K562 (cell line): ENCODE results near the gene P2RX3. TPM values are rescaled to one million over a fixed set of nuclear protein-coding genes. Genes with fewer than 3 reads are reported as not detected.
A peak's percentile ranks its signal among the peaks of the same experiment; 100 is the strongest.

ENCODE experiments used
- ADNP ChIP-seq: fragments of 200-800 bp; sonication (Bioruptor generic); IDR thresholded peaks from 2 replicates; pipeline ENCODE4 v1.6.1; 2016; ENCODE audit warnings: missing genetic modification characterization, missing compliant biosample characterization
- ATF1 ChIP-seq, 2 experiments: fragments of 450-650 bp in 1 of 2; IDR thresholded peaks; 2 replicates each; pipeline ENCODE4 v1.6.1; 2016; ENCODE audit warnings: missing compliant biosample characterization in 1 of 2, missing genetic modification characterization in 1 of 2
- BRD4 ChIP-seq: fragments of 200-600 bp; sonication (generic); IDR thresholded peaks from 2 replicates; pipeline ENCODE4 v1.6.1; 2017; ENCODE audit warnings: inconsistent platforms
- C11orf30 ChIP-seq: fragments of 450-650 bp; IDR thresholded peaks from 2 replicates; pipeline ENCODE4 v1.6.1; 2016; ENCODE audit warnings: low read depth, mild to moderate bottlenecking
- CREM ChIP-seq: IDR thresholded peaks from 2 replicates; pipeline ENCODE4 v1.6.1; 2014; ENCODE audit warnings: antibody characterized with exemption, low read depth
- DMBX1 ChIP-seq: fragments of 250-450 bp; sonication (Bioruptor Pico); IDR thresholded peaks from 2 replicates; pipeline ENCODE4 v1.8.0; 2022; ENCODE audit warnings: inconsistent platforms, mild to moderate bottlenecking, moderate library complexity, borderline replicate concordance
- ETS1 ChIP-seq: conservative IDR thresholded peaks from 2 replicates; pipeline ENCODE4 v1.6.1; 2011; ENCODE audit warnings: low read depth, mild to moderate bottlenecking, low read length; ENCODE audit not compliant: control insufficient read depth
- HCFC1 ChIP-seq: IDR thresholded peaks from 2 replicates; pipeline ENCODE4 v1.6.1; 2012; ENCODE audit warnings: low read depth, low read length, improper control_type of control experiment
- HOXB6 ChIP-seq: fragments of 250-450 bp; sonication (Bioruptor Pico); IDR thresholded peaks from 2 replicates; pipeline ENCODE4 v1.5.1; 2022; ENCODE audit warnings: mild to moderate bottlenecking, borderline replicate concordance
- MECOM ChIP-seq: fragments of 250-450 bp; sonication (Bioruptor Pico); IDR thresholded peaks from 2 replicates; pipeline ENCODE4 v1.8.0; 2022; ENCODE audit warnings: inconsistent platforms
- MYC ChIP-seq, 2 experiments: fragments of 250-450 bp in 1 of 2; sonication (Bioruptor Pico) in 1 of 2; IDR thresholded peaks; 2 replicates each; pipeline versions ENCODE4 v1.5.1 to v1.6.1; 2012 to 2021; ENCODE audit warnings: low read depth in 2 of 2, borderline replicate concordance in 1 of 2, improper control_type of control experiment in 1 of 2, low read length in 1 of 2, mild to moderate bottlenecking in 1 of 2, moderate library complexity in 1 of 2
- NR2C1 ChIP-seq, 2 experiments: fragments of 450-650 bp; IDR thresholded peaks; 2 replicates each; pipeline ENCODE4 v1.6.1; 2017; ENCODE audit warnings: mild to moderate bottlenecking in 2 of 2, antibody characterized with exemption in 1 of 2, inconsistent platforms in 1 of 2, missing compliant biosample characterization in 1 of 2, missing genetic modification characterization in 1 of 2
- PHF20 ChIP-seq: fragments of 450-650 bp; IDR thresholded peaks from 2 replicates; pipeline ENCODE4 v1.6.1; 2018; ENCODE audit not compliant: partially characterized antibody
- POLR2AphosphoS5 ChIP-seq: IDR thresholded peaks from 2 replicates; pipeline ENCODE4 v1.6.1; 2011; ENCODE audit warnings: mild to moderate bottlenecking, low read depth, low read length, moderate library complexity; ENCODE audit not compliant: control insufficient read depth, insufficient read depth
- TCF3 ChIP-seq: sonication (generic); formaldehyde crosslinking; IDR thresholded peaks from 2 replicates; pipeline ENCODE4 v1.4.0; 2020; ENCODE audit warnings: mild to moderate bottlenecking, missing genetic modification reagents
- ZBTB7A ChIP-seq: IDR thresholded peaks from 2 replicates; pipeline ENCODE4 v1.6.1; 2011; ENCODE audit warnings: low read depth, mild to moderate bottlenecking, low read length, moderate library complexity, borderline replicate concordance; ENCODE audit not compliant: control insufficient read depth
- ZFX ChIP-seq: sonication (generic); formaldehyde crosslinking; IDR thresholded peaks from 2 replicates; pipeline ENCODE4 v1.8.0; 2022; ENCODE audit warnings: mild to moderate bottlenecking, missing genetic modification reagents, moderate library complexity
- ZKSCAN1 ChIP-seq: fragments of 150-350 bp; IDR thresholded peaks from 2 replicates; pipeline ENCODE4 v1.6.1; 2016; ENCODE audit warnings: low read depth, low read length
- ZNF175 ChIP-seq: fragments of 200-800 bp; sonication (Bioruptor generic); IDR thresholded peaks from 2 replicates; pipeline ENCODE4 v1.6.1; 2016; ENCODE audit warnings: low read depth, mild to moderate bottlenecking, missing genetic modification characterization, missing compliant biosample characterization
- ZNF431 ChIP-seq: sonication (generic); formaldehyde crosslinking; IDR thresholded peaks from 2 replicates; pipeline ENCODE4 v1.8.0; 2022; ENCODE audit warnings: mild to moderate bottlenecking, missing genetic modification reagents
- polyA plus RNA-seq, 8 experiments: library from polyadenylated mRNA; depleted of rRNA in 4 of 8; stranded (reverse) in 5 of 8; unstranded in 3 of 8; fragments of >200 nt; fragmentation: Nextera tagmentation in 2 of 8; fragmentation: Illumina TruSeq in 1 of 8; extraction: Ambion mirVana in 2 of 8; extraction: Trizol in 1 of 8; gene quantifications; 2 replicates each; pipeline versions ENCODE4 v1.2.1 to v1.2.3, GENCODE V29; 2011 to 2014; ENCODE audit warnings: inconsistent platforms in 1 of 8, missing spikeins in 1 of 8
- total RNA-seq, 7 experiments: library from RNA; depleted of rRNA in 6 of 7; stranded (reverse); fragments of >200 nt in 6 of 7; fragmentation: Illumina TruSeq in 2 of 7; extraction: Trizol in 2 of 7; gene quantifications; 2 replicates each; pipeline versions ENCODE4 v1.2.1 to v1.2.3, GENCODE V29; 2011 to 2021; ENCODE audit warnings: low replicate concordance in 1 of 7
- TF ChIP-seq, protein P1 (sequence below): fragments of 450-650 bp; IDR thresholded peaks from 2 replicates; pipeline ENCODE4 v1.6.1; 2016; ENCODE audit warnings: borderline replicate concordance
- TF ChIP-seq, protein P2 (sequence below): fragments of 250-450 bp; sonication (Bioruptor Pico); IDR thresholded peaks from 2 replicates; pipeline ENCODE4 v1.8.0; 2021; ENCODE audit warnings: borderline replicate concordance, mild to moderate bottlenecking, moderate library complexity; ENCODE audit not compliant: poor library complexity, severe bottlenecking

Gene P2RX3
- total and polyA plus RNA-seq, 9 of the 15 experiments (the other 6 are each of a cell fraction or from before 2014, with no cell fraction given) = not detected

- TF ChIP-seq ETS1 = peak; percentile 53; the same call in 1 of the 2 replicates
- TF ChIP-seq, protein P1, sequence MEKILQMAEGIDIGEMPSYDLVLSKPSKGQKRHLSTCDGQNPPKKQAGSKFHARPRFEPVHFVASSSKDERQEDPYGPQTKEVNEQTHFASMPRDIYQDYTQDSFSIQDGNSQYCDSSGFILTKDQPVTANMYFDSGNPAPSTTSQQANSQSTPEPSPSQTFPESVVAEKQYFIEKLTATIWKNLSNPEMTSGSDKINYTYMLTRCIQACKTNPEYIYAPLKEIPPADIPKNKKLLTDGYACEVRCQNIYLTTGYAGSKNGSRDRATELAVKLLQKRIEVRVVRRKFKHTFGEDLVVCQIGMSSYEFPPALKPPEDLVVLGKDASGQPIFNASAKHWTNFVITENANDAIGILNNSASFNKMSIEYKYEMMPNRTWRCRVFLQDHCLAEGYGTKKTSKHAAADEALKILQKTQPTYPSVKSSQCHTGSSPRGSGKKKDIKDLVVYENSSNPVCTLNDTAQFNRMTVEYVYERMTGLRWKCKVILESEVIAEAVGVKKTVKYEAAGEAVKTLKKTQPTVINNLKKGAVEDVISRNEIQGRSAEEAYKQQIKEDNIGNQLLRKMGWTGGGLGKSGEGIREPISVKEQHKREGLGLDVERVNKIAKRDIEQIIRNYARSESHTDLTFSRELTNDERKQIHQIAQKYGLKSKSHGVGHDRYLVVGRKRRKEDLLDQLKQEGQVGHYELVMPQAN = peak; percentile 42; the same call in 1 of the 2 replicates
- TF ChIP-seq MECOM = no peak
- peak; percentile 36; the same call in 1 of the 2 replicates for TF ChIP-seq POLR2AphosphoS5
- no peak for TF ChIP-seq ZNF175 (CRISPR knock-in tag)
- TF ChIP-seq ZFX (CRISPR knock-in tag) = peak; percentile 75
- TF ChIP-seq TCF3 = peak; percentile 27; the same call in 1 of the 2 replicates
- TF ChIP-seq ZBTB7A = peak; percentile 84; the same call in 1 of the 2 replicates
- no peak for TF ChIP-seq ZKSCAN1
- no peak for TF ChIP-seq ZNF431 (CRISPR knock-in tag)
- peak; percentile 51; the same call in 1 of the 2 replicates for TF ChIP-seq C11orf30
- TF ChIP-seq PHF20 = peak; percentile 71
- TF ChIP-seq NR2C1 (IDR thresholded peaks at IDR 0.05) = peak; percentile 68; the same call in 1 of the 2 replicates
- no peak for TF ChIP-seq NR2C1 (tag; IDR thresholded peaks at IDR 0.05)
- TF ChIP-seq CREM = peak; percentile 87
- TF ChIP-seq HCFC1 = peak; percentile 78
- TF ChIP-seq BRD4 = no peak
- no peak for TF ChIP-seq ADNP (tag)
- 0 out of 2 replicates have a peak, but pooled peaks have one; percentile 2 for TF ChIP-seq ATF1 (CRISPR knock-in tag; IDR thresholded peaks at IDR 0.05)
- TF ChIP-seq ATF1 (tag; IDR thresholded peaks at IDR 0.05) = no peak; the same call in 1 of the 2 replicates
- TF ChIP-seq DMBX1 (CRISPR knock-in tag) = no peak
- no peak for TF ChIP-seq HOXB6 (CRISPR knock-in tag)
- peak; percentile 88 for TF ChIP-seq MYC (IDR thresholded peaks at IDR 0.05; ENCODE audit: low read depth, low read length)
- TF ChIP-seq MYC (CRISPR knock-in tag; IDR thresholded peaks at IDR 0.05; ENCODE audit: borderline replicate concordance, low read depth) = no peak
- TF ChIP-seq, protein P2, sequence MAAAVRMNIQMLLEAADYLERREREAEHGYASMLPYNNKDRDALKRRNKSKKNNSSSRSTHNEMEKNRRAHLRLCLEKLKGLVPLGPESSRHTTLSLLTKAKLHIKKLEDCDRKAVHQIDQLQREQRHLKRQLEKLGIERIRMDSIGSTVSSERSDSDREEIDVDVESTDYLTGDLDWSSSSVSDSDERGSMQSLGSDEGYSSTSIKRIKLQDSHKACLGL (CRISPR knock-in tag) = no peak
These were observed 2.6 kb upstream of the P2RX3 start, which contains the start of gene SSRP1 (continued) for GRCh38 chr11:57335343-57336110.
